Neural progenitor cell (in vitro differentiated cells): ENCODE measurements around the gene CREB5. TPM values are rescaled to one million over a fixed set of nuclear protein-coding genes. Genes with fewer than 3 reads are reported as not detected.

ENCODE experiments used
- DNase-seq: peaks from one replicate; pipeline ENCODE4 v3.0.0-alpha.2; 2016; ENCODE audit warnings: low spot score
- H2AFZ ChIP-seq: fragments of 200-600 bp; sonication (generic); replicated peaks from 2 replicates; pipeline ENCODE4 v1.6.1; 2016; ENCODE audit warnings: antibody characterized with exemption
- H3F3A ChIP-seq: fragments of 200-600 bp; sonication (generic); 2 replicates; pipeline ENCODE4 v1.6.1; 2016; ENCODE audit warnings: antibody characterized with exemption, low read depth
- H3K27ac ChIP-seq: fragments of 200-600 bp; sonication (generic); 2 replicates; pipeline ENCODE4 v1.5.1; 2016; ENCODE audit warnings: mild to moderate bottlenecking
- H3K27me3 ChIP-seq: fragments of 200-600 bp; sonication (generic); 2 replicates; pipeline ENCODE4 v1.6.1; 2016; ENCODE audit warnings: mild to moderate bottlenecking, moderate library complexity
- H3K36me3 ChIP-seq: fragments of 200-600 bp; sonication (generic); 2 replicates; pipeline ENCODE4 v1.5.1; 2016
- H3K4me1 ChIP-seq: fragments of 200-600 bp; sonication (generic); 2 replicates; pipeline ENCODE4 v1.6.1; 2016; ENCODE audit warnings: mixed run types
- H3K4me2 ChIP-seq: fragments of 200-600 bp; sonication (generic); 2 replicates; pipeline ENCODE4 v1.6.1; 2016
- H3K4me3 ChIP-seq: fragments of 200-600 bp; sonication (generic); 2 replicates; pipeline ENCODE4 v1.5.1; 2016
- H3K79me2 ChIP-seq: fragments of 200-600 bp; sonication (generic); 2 replicates; pipeline ENCODE4 v1.6.1; 2016; ENCODE audit warnings: low read depth
- H3K9ac ChIP-seq: fragments of 200-600 bp; sonication (generic); 2 replicates; pipeline ENCODE4 v1.6.1; 2016
- H3K9me3 ChIP-seq: fragments of 200-600 bp; sonication (generic); 2 replicates; pipeline ENCODE4 v1.5.1; 2016; ENCODE audit warnings: low read depth
- H4K20me1 ChIP-seq: fragments of 200-600 bp; sonication (generic); 2 replicates; pipeline ENCODE4 v1.6.1; 2016; ENCODE audit warnings: low read depth
- H3K27ac Mint-ChIP-seq: 3 replicates; pipeline ENCODE4 v1.8.0; 2021; ENCODE audit warnings: mixed read lengths
- H3K27me3 Mint-ChIP-seq: 2 replicates; pipeline ENCODE4 v1.8.0; 2022; ENCODE audit warnings: low read depth, mild to moderate bottlenecking, inconsistent platforms, moderate library complexity, mixed read lengths; ENCODE audit not compliant: insufficient read depth
- H3K36me3 Mint-ChIP-seq: 3 replicates; pipeline ENCODE4 v1.8.0; 2021; ENCODE audit warnings: mixed read lengths
- H3K4me1 Mint-ChIP-seq: 3 replicates; pipeline ENCODE4 v1.8.0; 2021; ENCODE audit warnings: mixed read lengths
- H3K4me3 Mint-ChIP-seq: 3 replicates; pipeline ENCODE4 v1.8.0; 2021; ENCODE audit warnings: mild to moderate bottlenecking, moderate library complexity, mixed read lengths
- H3K9me3 Mint-ChIP-seq: 3 replicates; pipeline ENCODE4 v1.8.0; 2020; ENCODE audit warnings: mixed read lengths
- EZH2 ChIP-seq: fragments of 200-600 bp; sonication (generic); IDR thresholded peaks from 2 replicates; pipeline ENCODE4 v1.6.1; 2017; ENCODE audit warnings: antibody characterized with exemption, mild to moderate bottlenecking, moderate library complexity
- EZH2phosphoT487 ChIP-seq: fragments of 200-600 bp; sonication (generic); IDR thresholded peaks from 2 replicates; pipeline ENCODE4 v1.6.1; 2017; ENCODE audit warnings: antibody characterized with exemption
- total RNA-seq: library from RNA; depleted of rRNA; stranded (reverse); fragments of >200 nt; gene quantifications from 2 replicates; pipeline ENCODE4 v1.2.3, GENCODE V29; 2015; ENCODE audit warnings: low replicate concordance
- TF ChIP-seq, protein P1 (sequence below): fragments of 200-600 bp; sonication (generic); IDR thresholded peaks from 2 replicates; pipeline ENCODE4 v1.5.1; 2017; ENCODE audit warnings: antibody characterized with exemption, mild to moderate bottlenecking

The CREB5 gene
- total RNA-seq, 1 donor from 2014 or later: 1.2 TPM

GRCh38 chr7:28675429-28675828 is 263.1 kb downstream of the CREB5 start:
- H3K4me3 ChIP-seq: no peak overlapping the region
- peaks cover 32% of the 10 kb centered on the region for H3F3A ChIP-seq
- no peak overlapping the region for H3K9ac ChIP-seq
- no peak overlapping the region for H3K4me3 Mint-ChIP-seq
- H3K27me3 Mint-ChIP-seq: peaks cover 7% of the 10 kb centered on the region
- no peaks in the 10 kb centered on the region for H3K79me2 ChIP-seq
- H3K9me3 ChIP-seq: no peaks in the 10 kb centered on the region
- DNase-seq: peak; percentile 56
- H3K36me3 ChIP-seq: no peaks in the 10 kb centered on the region
- H3K27ac ChIP-seq: peak overlapping the region; percentile 15
- H3K4me1 ChIP-seq: peaks cover 43% of the 10 kb centered on the region
- TF ChIP-seq EZH2: no peak
- no peaks in the 10 kb centered on the region for H3K27me3 ChIP-seq
- H3K27ac Mint-ChIP-seq: no peak overlapping the region
- peak overlapping the region; percentile 40 for H3K4me2 ChIP-seq
- H2AFZ ChIP-seq: peak overlapping the region; percentile 64
- no peaks in the 10 kb centered on the region for H3K36me3 Mint-ChIP-seq
- peaks cover 47% of the 10 kb centered on the region for H3K4me1 Mint-ChIP-seq
- H3K9me3 Mint-ChIP-seq: no peaks in the 10 kb centered on the region
- H4K20me1 ChIP-seq: no peaks in the 10 kb centered on the region

GRCh38 chr7:28677668-28678067 is 265.4 kb downstream of the CREB5 start:
- H3K4me3 ChIP-seq: no peak overlapping the region
- no peaks in the 10 kb centered on the region for H3K9me3 ChIP-seq
- no peaks in the 10 kb centered on the region for H3K36me3 ChIP-seq
- no peak overlapping the region for H3K27ac Mint-ChIP-seq
- H3K4me3 Mint-ChIP-seq: no peak overlapping the region
- peaks cover 36% of the 10 kb centered on the region for H3K4me1 Mint-ChIP-seq
- H3K4me2 ChIP-seq: no peak overlapping the region
- no peaks in the 10 kb centered on the region for H3K27me3 ChIP-seq
- no peaks in the 10 kb centered on the region for H3K79me2 ChIP-seq
- no peaks in the 10 kb centered on the region for H4K20me1 ChIP-seq
- H3K27me3 Mint-ChIP-seq: peaks cover 7% of the 10 kb centered on the region
- no peak overlapping the region for H3K27ac ChIP-seq
- no peak overlapping the region for H3K9ac ChIP-seq
- TF ChIP-seq EZH2: no peak
- TF ChIP-seq, protein P1, sequence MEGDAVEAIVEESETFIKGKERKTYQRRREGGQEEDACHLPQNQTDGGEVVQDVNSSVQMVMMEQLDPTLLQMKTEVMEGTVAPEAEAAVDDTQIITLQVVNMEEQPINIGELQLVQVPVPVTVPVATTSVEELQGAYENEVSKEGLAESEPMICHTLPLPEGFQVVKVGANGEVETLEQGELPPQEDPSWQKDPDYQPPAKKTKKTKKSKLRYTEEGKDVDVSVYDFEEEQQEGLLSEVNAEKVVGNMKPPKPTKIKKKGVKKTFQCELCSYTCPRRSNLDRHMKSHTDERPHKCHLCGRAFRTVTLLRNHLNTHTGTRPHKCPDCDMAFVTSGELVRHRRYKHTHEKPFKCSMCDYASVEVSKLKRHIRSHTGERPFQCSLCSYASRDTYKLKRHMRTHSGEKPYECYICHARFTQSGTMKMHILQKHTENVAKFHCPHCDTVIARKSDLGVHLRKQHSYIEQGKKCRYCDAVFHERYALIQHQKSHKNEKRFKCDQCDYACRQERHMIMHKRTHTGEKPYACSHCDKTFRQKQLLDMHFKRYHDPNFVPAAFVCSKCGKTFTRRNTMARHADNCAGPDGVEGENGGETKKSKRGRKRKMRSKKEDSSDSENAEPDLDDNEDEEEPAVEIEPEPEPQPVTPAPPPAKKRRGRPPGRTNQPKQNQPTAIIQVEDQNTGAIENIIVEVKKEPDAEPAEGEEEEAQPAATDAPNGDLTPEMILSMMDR: no peak
- no peak for TF ChIP-seq EZH2phosphoT487
- peaks cover 27% of the 10 kb centered on the region for H3F3A ChIP-seq
- DNase-seq: no peak
- H3K4me1 ChIP-seq: peaks cover 31% of the 10 kb centered on the region
- H2AFZ ChIP-seq: no peak overlapping the region
- no peaks in the 10 kb centered on the region for H3K9me3 Mint-ChIP-seq
- no peaks in the 10 kb centered on the region for H3K36me3 Mint-ChIP-seq

- Histone ChIP-seq H3K36me3 (no peaks in the 10 kb centered on the region), H3K9me3 (no peaks in the 10 kb centered on the region), H3K4me1 (peaks cover 23% of the 10 kb centered on the region), H4K20me1 (no peaks in the 10 kb centered on the region), H3K27me3 (no peaks in the 10 kb centered on the region), H3K79me2 (no peaks in the 10 kb centered on the region), H2AFZ (no peak overlapping the region), H3K4me2 (no peak overlapping the region), H3K27ac (no peak overlapping the region), H3K4me3 (no peak overlapping the region), H3K9ac (no peak overlapping the region), H3F3A (peaks cover 20% of the 10 kb centered on the region)
- DNase-seq: no peak
- no peak overlapping the region for H3K27ac Mint-ChIP-seq
- no peaks in the 10 kb centered on the region for H3K36me3 Mint-ChIP-seq
- H3K27me3 Mint-ChIP-seq: peaks cover 7% of the 10 kb centered on the region
- H3K4me1 Mint-ChIP-seq: peaks cover 35% of the 10 kb centered on the region
- TF ChIP-seq, protein P1: no peak
- TF ChIP-seq EZH2phosphoT487 (no peak), EZH2 (no peak)
- no peak overlapping the region for H3K4me3 Mint-ChIP-seq
- no peaks in the 10 kb centered on the region for H3K9me3 Mint-ChIP-seq
These were observed 266.2 kb downstream of the CREB5 start for GRCh38 chr7:28678431-28678965.

DNA sequence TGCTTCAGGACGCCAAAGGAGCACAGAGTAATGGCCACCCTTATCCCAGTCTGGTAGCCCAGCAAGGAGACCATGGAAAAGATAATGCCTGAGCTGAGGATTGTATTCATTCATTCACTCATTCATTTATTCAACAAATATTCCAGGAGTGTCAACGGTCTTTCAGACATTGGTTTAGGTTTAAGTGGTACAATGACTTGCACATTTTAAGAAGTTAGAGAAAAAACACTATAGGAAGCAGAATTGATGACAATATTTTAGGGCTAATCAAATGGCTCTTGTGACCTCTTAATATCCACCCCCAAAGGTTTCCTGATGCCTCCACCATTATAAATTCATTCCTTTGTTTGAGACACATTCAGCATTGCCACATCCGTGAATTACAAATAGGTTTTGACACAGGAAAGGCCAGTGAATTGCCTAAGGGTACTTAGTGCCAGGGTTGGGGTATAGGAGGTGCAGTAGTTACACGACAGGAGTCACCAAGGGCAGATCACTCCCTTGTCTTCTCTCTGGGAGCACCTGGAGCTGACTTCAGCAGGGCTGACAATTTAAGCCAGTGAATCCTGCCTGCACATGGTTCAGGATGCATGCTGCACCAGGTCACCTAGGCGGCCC is 269.5 kb downstream of the CREB5 start:
- no peak for DNase-seq
- H3K4me1 Mint-ChIP-seq: peaks cover 11% of the 10 kb centered on the region
- peaks cover 4% of the 10 kb centered on the region for H3K27me3 Mint-ChIP-seq
- no peaks in the 10 kb centered on the region for H3K27me3 ChIP-seq
- no peak overlapping the region for H3K27ac ChIP-seq
- peaks cover 28% of the 10 kb centered on the region for H3K4me1 ChIP-seq
- H3K79me2 ChIP-seq: no peaks in the 10 kb centered on the region
- no peaks in the 10 kb centered on the region for H3K9me3 Mint-ChIP-seq
- no peaks in the 10 kb centered on the region for H3K36me3 Mint-ChIP-seq
- no peak overlapping the region for H2AFZ ChIP-seq
- no peak overlapping the region for H3K4me2 ChIP-seq
- no peak overlapping the region for H3K4me3 ChIP-seq
- no peak overlapping the region for H3K9ac ChIP-seq
- H3F3A ChIP-seq: peaks cover 18% of the 10 kb centered on the region
- H3K36me3 ChIP-seq: no peaks in the 10 kb centered on the region
- no peak for TF ChIP-seq EZH2phosphoT487
- TF ChIP-seq, protein P1: no peak
- no peak for TF ChIP-seq EZH2
- no peaks in the 10 kb centered on the region for H3K9me3 ChIP-seq
- H3K4me3 Mint-ChIP-seq: no peak overlapping the region
- H3K27ac Mint-ChIP-seq: peak overlapping the region; percentile 54
- no peaks in the 10 kb centered on the region for H4K20me1 ChIP-seq
